ENCODE measurements around the gene AP3M1.

The AP3M1 gene

DNA sequence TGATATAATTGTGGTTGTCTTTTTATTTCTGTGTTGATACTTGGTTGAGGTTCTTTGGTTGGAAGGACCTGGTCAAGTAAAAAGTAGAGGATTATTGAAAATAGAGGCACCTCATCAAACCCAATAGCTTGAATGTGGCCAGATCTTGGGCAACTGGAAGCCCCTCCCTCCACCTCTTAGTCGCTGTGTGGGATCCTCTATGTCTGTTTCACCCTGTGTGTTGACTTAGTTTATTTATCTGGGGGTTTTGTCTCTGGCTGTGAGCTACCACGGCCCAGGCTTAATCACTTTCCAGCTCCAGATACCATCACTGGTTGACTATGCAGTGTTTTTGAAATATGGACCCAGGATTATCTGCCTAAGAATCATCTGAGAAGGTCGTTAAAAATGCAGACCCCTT lies 58.3 kb downstream of the AP3M1 start:
- TF ChIP-seq TAF1 (IDR thresholded peaks at IDR 0.05; ENCODE audit: borderline replicate concordance, insufficient read depth, low read length) (no peak), SIN3A (IDR thresholded peaks at IDR 0.05; ENCODE audit: borderline replicate concordance, insufficient read depth, low read length) (no peak), FOXP2 (optimal IDR thresholded peaks at IDR 0.05; ENCODE audit: borderline replicate concordance, extremely low read depth, extremely low read length, insufficient read depth) (no peak), POLR2AphosphoS5 (IDR thresholded peaks at IDR 0.05; ENCODE audit: low read depth, low read length) (no peak)
- TF ChIP-seq, protein P1, sequence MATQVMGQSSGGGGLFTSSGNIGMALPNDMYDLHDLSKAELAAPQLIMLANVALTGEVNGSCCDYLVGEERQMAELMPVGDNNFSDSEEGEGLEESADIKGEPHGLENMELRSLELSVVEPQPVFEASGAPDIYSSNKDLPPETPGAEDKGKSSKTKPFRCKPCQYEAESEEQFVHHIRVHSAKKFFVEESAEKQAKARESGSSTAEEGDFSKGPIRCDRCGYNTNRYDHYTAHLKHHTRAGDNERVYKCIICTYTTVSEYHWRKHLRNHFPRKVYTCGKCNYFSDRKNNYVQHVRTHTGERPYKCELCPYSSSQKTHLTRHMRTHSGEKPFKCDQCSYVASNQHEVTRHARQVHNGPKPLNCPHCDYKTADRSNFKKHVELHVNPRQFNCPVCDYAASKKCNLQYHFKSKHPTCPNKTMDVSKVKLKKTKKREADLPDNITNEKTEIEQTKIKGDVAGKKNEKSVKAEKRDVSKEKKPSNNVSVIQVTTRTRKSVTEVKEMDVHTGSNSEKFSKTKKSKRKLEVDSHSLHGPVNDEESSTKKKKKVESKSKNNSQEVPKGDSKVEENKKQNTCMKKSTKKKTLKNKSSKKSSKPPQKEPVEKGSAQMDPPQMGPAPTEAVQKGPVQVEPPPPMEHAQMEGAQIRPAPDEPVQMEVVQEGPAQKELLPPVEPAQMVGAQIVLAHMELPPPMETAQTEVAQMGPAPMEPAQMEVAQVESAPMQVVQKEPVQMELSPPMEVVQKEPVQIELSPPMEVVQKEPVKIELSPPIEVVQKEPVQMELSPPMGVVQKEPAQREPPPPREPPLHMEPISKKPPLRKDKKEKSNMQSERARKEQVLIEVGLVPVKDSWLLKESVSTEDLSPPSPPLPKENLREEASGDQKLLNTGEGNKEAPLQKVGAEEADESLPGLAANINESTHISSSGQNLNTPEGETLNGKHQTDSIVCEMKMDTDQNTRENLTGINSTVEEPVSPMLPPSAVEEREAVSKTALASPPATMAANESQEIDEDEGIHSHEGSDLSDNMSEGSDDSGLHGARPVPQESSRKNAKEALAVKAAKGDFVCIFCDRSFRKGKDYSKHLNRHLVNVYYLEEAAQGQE (IDR thresholded peaks at IDR 0.05; ENCODE audit: insufficient read depth in 1 of 2, low read depth in 2 of 2, low read length in 2 of 2) = no peak

DNA sequence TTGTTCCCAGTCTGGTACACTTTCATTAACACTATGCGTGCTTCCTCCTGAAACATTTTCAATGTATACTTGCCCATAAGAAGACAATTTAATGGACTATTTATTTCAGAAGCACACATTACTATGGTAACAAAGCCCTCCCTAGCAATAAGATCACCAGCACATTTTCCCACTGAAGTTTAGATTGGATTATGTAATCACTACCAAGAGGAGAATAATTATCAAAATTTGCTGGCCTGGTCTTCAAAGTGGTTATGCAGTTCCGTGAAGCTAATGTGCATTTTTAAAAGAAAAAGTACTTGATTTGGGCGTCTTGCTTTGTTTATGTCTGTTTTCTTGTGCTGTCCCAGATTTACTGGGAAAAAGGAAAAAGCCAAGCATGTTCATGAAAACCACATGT lies 61.9 kb downstream of the AP3M1 start:
- no peak for TF ChIP-seq POLR2AphosphoS5 (IDR thresholded peaks at IDR 0.05; ENCODE audit: low read depth, low read length)
- no peak for TF ChIP-seq SIN3A (IDR thresholded peaks at IDR 0.05; ENCODE audit: borderline replicate concordance, insufficient read depth, low read length)
- no peak for TF ChIP-seq FOXP2 (optimal IDR thresholded peaks at IDR 0.05; ENCODE audit: borderline replicate concordance, extremely low read depth, extremely low read length, insufficient read depth)

DNA sequence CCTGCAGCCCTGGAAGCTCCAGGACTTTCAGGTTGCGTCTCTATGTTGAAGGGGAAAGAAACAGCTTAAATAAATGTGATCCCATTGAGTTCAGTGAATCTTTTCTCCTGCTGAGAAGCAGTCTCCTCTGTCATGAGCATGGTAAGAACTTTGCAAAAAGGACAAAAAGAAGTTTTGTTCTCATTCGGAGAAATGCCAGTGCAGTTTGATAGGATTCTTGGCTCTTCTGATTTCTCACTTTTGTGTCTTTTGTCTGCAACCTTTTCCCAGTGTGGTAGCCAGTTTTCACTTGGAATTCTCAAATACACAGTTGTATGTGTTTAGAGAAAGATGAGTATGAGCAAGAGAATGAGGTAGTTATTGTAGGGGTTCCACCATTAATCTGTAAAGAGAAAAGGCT lies 64.3 kb downstream of the AP3M1 start:
- TF ChIP-seq FOXP2 (optimal IDR thresholded peaks at IDR 0.05; ENCODE audit: borderline replicate concordance, extremely low read depth, extremely low read length, insufficient read depth) (no peak), SIN3A (IDR thresholded peaks at IDR 0.05; ENCODE audit: borderline replicate concordance, insufficient read depth, low read length) (no peak), TAF1 (IDR thresholded peaks at IDR 0.05; ENCODE audit: borderline replicate concordance, insufficient read depth, low read length) (no peak), POLR2AphosphoS5 (IDR thresholded peaks at IDR 0.05; ENCODE audit: low read depth, low read length) (no peak)
- TF ChIP-seq, protein P1 (IDR thresholded peaks at IDR 0.05; ENCODE audit: insufficient read depth in 1 of 2, low read depth in 2 of 2, low read length in 2 of 2) = no peak

DNA sequence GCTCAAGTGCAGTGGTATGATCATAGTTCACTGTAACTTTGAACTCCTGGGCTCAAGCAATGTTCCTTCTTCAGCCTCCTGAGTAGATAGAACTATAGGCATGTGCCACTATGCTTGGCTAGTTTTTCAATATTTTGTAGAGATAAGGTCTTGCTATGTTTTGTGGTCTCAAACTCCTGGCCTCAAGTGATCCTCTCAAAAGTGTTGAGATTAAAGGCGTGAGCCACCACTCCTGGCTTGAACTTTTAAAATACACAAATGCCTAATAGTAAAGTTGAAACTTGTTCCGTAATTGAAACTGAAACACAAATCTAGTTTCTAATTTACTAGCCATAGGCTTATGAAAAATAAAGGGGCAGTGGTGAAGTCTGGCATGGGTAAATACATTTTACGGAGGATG lies 65.7 kb downstream of the AP3M1 start:
- no peak for TF ChIP-seq POLR2AphosphoS5 (IDR thresholded peaks at IDR 0.05; ENCODE audit: low read depth, low read length)
- no peak for TF ChIP-seq TAF1 (IDR thresholded peaks at IDR 0.05; ENCODE audit: borderline replicate concordance, insufficient read depth, low read length)
- TF ChIP-seq, protein P1 (IDR thresholded peaks at IDR 0.05; ENCODE audit: insufficient read depth in 1 of 2, low read depth in 2 of 2, low read length in 2 of 2) = no peak
- TF ChIP-seq SIN3A (IDR thresholded peaks at IDR 0.05; ENCODE audit: borderline replicate concordance, insufficient read depth, low read length) = no peak
- TF ChIP-seq FOXP2 (optimal IDR thresholded peaks at IDR 0.05; ENCODE audit: borderline replicate concordance, extremely low read depth, extremely low read length, insufficient read depth) = no peak

DNA sequence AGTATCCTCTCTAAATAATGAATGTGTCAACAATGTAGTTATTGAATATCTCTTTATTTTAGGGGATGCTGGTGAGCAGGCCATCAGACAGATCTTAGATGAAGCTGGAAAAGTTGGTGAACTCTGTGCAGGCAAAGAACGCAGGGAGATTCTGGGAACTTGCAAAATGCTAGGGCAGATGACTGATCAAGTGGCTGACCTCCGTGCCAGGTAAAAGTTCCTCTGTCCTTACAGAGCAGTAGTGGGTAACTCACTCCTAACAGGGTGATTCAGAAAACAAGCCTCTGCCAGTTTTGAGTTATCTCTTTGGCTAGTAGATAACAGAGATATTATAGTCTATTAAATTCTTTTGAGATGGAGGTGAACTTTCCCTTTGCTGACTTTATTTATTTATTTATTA lies 67.3 kb downstream of the AP3M1 start:
- TF ChIP-seq TAF1 (IDR thresholded peaks at IDR 0.05; ENCODE audit: borderline replicate concordance, insufficient read depth, low read length) (no peak), POLR2AphosphoS5 (IDR thresholded peaks at IDR 0.05; ENCODE audit: low read depth, low read length) (no peak), FOXP2 (optimal IDR thresholded peaks at IDR 0.05; ENCODE audit: borderline replicate concordance, extremely low read depth, extremely low read length, insufficient read depth) (no peak), SIN3A (IDR thresholded peaks at IDR 0.05; ENCODE audit: borderline replicate concordance, insufficient read depth, low read length) (no peak)
- TF ChIP-seq, protein P1 (IDR thresholded peaks at IDR 0.05; ENCODE audit: insufficient read depth in 1 of 2, low read depth in 2 of 2, low read length in 2 of 2) = no peak

All from PFSK-1 (cell line).